H54 (cell line): ENCODE measurements around the gene ERBB3.

ENCODE experiments used
- DNase-seq: peaks from one replicate; pipeline ENCODE4 v3.0.0; 2011; ENCODE audit warnings: low spot score, mixed read lengths; ENCODE audit not compliant: insufficient read length
- FAIRE-seq: peaks from 3 replicates; lab custom pipeline; 2011; peaks lifted over from hg19 to GRCh38; lab: Jason Lieb, UNC
- POLR2A ChIP-seq: IDR thresholded peaks from 2 replicates; pipeline ENCODE4 v1.6.1; 2011; ENCODE audit warnings: low read depth, mild to moderate bottlenecking, low read length

The ERBB3 gene

GRCh38 chr12:56086608-56087007 is 6.6 kb downstream of the ERBB3 start:
- FAIRE-seq (no peak), DNase-seq (no peak)
- TF ChIP-seq POLR2A = no peak

- no peak for TF ChIP-seq POLR2A
These were observed 7.3 kb downstream of the ERBB3 start for GRCh38 chr12:56087220-56087619.

GRCh38 chr12:56097738-56098137 is 17.8 kb downstream of the ERBB3 start:
- no peak for TF ChIP-seq POLR2A
- FAIRE-seq (no peak), DNase-seq (no peak)

More at GRCh38 chr12:56087220-56087619, 7.3 kb downstream of the ERBB3 start:
- FAIRE-seq (no peak), DNase-seq (peak; percentile 42)

GRCh38 chr12:56098592-56098991 is 18.6 kb downstream of the ERBB3 start:
- DNase-seq = no peak
- no peak for TF ChIP-seq POLR2A
- no peak for FAIRE-seq

GRCh38 chr12:56099787-56100186 is 19.8 kb downstream of the ERBB3 start:
- no peak for DNase-seq
- no peak for TF ChIP-seq POLR2A
- no peak for FAIRE-seq

- no peak for DNase-seq
- TF ChIP-seq POLR2A = no peak
- FAIRE-seq = no peak
These were observed 21.1 kb downstream of the ERBB3 start for GRCh38 chr12:56101045-56101444.

GRCh38 chr12:56102683-56103065 is 22.7 kb downstream of the ERBB3 start:
- DNase-seq = no peak
- FAIRE-seq = no peak
- no peak for TF ChIP-seq POLR2A

GRCh38 chr12:56103066-56103711 is 23.2 kb downstream of the ERBB3 start:
- no peak for DNase-seq
- TF ChIP-seq POLR2A = no peak
- FAIRE-seq = no peak

- FAIRE-seq = no peak
- TF ChIP-seq POLR2A = no peak
- no peak for DNase-seq
These were observed 23.8 kb downstream of the ERBB3 start for GRCh38 chr12:56103823-56104108.

- DNase-seq (peak; percentile 93), FAIRE-seq (peak; percentile 81)
- peak; percentile 94 for TF ChIP-seq POLR2A
These were observed 24.3 kb downstream of the ERBB3 start, which contains the start of gene PA2G4 for GRCh38 chr12:56104109-56104814. PA2G4 (plus strand) TSS chr12:56104559; CDS start chr12:56104738, 179 bp downstream.

- no peak for TF ChIP-seq POLR2A
- DNase-seq = no peak
- FAIRE-seq = no peak
These were observed 25.0 kb downstream of the ERBB3 start for GRCh38 chr12:56104815-56105608.

- no peak for TF ChIP-seq POLR2A
- DNase-seq (no peak), FAIRE-seq (no peak)
These were observed 25.6 kb downstream of the ERBB3 start for GRCh38 chr12:56105609-56105902.

GRCh38 chr12:56107242-56107641 is 27.3 kb downstream of the ERBB3 start:
- no peak for FAIRE-seq
- no peak for TF ChIP-seq POLR2A
- no peak for DNase-seq

GRCh38 chr12:56110571-56110970 is 30.6 kb downstream of the ERBB3 start:
- no peak for DNase-seq
- FAIRE-seq = no peak
- TF ChIP-seq POLR2A = no peak
